Spleen (tissue), 11 donors: ENCODE data around the gene LRRC3. TPM values are rescaled to one million over a fixed set of nuclear protein-coding genes. Genes with fewer than 3 reads are reported as not detected.

Experiments
- DNase-seq: peaks from one replicate; pipeline ENCODE4 v3.0.0-alpha.2; 2020
- H3K27ac ChIP-seq, 8 donors: fragments of 200-600 bp; sonication (generic) in 7 of 8; 1 replicate in 4 of 8; 2 replicates in 4 of 8; pipeline versions ENCODE4 v1.5.0 to v1.8.0; 2016 to 2021; ENCODE audit warnings: inconsistent platforms in 4 of 8, mild to moderate bottlenecking in 4 of 8, moderate library complexity in 1 of 8
- H3K27me3 ChIP-seq, 7 donors: fragments of 200-600 bp; sonication (generic) in 6 of 7; replicated peaks in 1 of 7; 1 replicate in 4 of 7; 2 replicates in 3 of 7; pipeline versions ENCODE4 v1.5.0 to v1.8.0; 2016 to 2021; ENCODE audit warnings: inconsistent platforms in 3 of 7, mild to moderate bottlenecking in 1 of 7
- H3K36me3 ChIP-seq, 6 donors: fragments of 200-600 bp; sonication (generic) in 5 of 6; 1 replicate in 4 of 6; 2 replicates in 2 of 6; pipeline versions ENCODE4 v1.5.0 to v1.8.0; 2016 to 2021; ENCODE audit warnings: inconsistent platforms in 2 of 6
- H3K4me1 ChIP-seq, 6 donors: fragments of 200-600 bp; sonication (generic) in 5 of 6; 1 replicate in 3 of 6; 2 replicates in 3 of 6; pipeline versions ENCODE4 v1.5.0 to v1.8.0; 2016 to 2021; ENCODE audit warnings: inconsistent platforms in 3 of 6
- H3K4me3 ChIP-seq, 8 donors: fragments of 200-600 bp; sonication (generic) in 7 of 8; 1 replicate in 4 of 8; 2 replicates in 4 of 8; pipeline versions ENCODE4 v1.5.0 to v1.8.0; 2016 to 2021; ENCODE audit warnings: inconsistent platforms in 4 of 8, mild to moderate bottlenecking in 4 of 8, moderate library complexity in 2 of 8
- H3K9me3 ChIP-seq, 8 donors: fragments of 200-600 bp; sonication (generic) in 7 of 8; 1 replicate in 4 of 8; 2 replicates in 4 of 8; pipeline versions ENCODE4 v1.5.0 to v1.8.0; 2016 to 2021; ENCODE audit warnings: inconsistent platforms in 4 of 8
- CTCF ChIP-seq, 11 experiments: fragments of 200-600 bp in 7 of 11; fragments of 450-650 bp in 4 of 11; sonication (generic) in 4 of 11; IDR thresholded peaks in 8 of 11; conservative IDR thresholded peaks in 3 of 11; 1 replicate in 7 of 11; 2 replicates in 4 of 11; pipeline versions ENCODE4 v1.4.0 to v1.8.0; 2016 to 2021; ENCODE audit warnings: antibody characterized with exemption in 11 of 11, inconsistent platforms in 4 of 11, mild to moderate bottlenecking in 1 of 11
- POLR2A ChIP-seq, 3 donors: fragments of 450-650 bp; IDR thresholded peaks; one replicate each; pipeline ENCODE4 v1.5.1; 2017; ENCODE audit warnings: antibody characterized with exemption in 3 of 3, mild to moderate bottlenecking in 1 of 3
- POLR2AphosphoS5 ChIP-seq, 3 donors: sonication (generic); formaldehyde crosslinking; IDR thresholded peaks; one replicate each; pipeline ENCODE4 v1.5.1; 2017; ENCODE audit warnings: antibody characterized with exemption in 3 of 3
- WGBS, 5 donors: extraction: QIAGEN DNeasy Blood & Tissue Kit in 3 of 5; methylation state at CpG; one replicate each; pipeline versions ENCODE4 v1.1.5 to v1.1.7; 2013 to 2018; 5-methylcytosine and 5-hydroxymethylcytosine counted together
- intact Hi-C: fragments of 100-400 bp; cut with DNase I; formaldehyde crosslinking; loops from one replicate; pipeline ENCODE4 v1.15.0; 2023; ENCODE audit warnings: low total_unique reads
- polyA plus RNA-seq, 3 donors: library from polyadenylated mRNA; stranded (reverse); fragments of 200-250 nt; gene quantifications; one replicate each; pipeline ENCODE4 v1.2.1, GENCODE V29; 2013
- total RNA-seq, 7 donors: library from RNA; depleted of rRNA in 3 of 7; stranded (reverse); fragments of >200 nt in 3 of 7; fragmentation: NEBNext Ultra II Directional in 4 of 7; extraction: Animal tissue kit (Norgen Biotek cat#: 25700) in 4 of 7; gene quantifications; one replicate each; pipeline versions ENCODE4 v1.1.0 to v1.2.1, GENCODE V29; 2016 to 2021
- donor health status: healthy with polysubstance abuse.
- donor health status: DM: no; HTN: no; CAD: no; lungs with moderate emphysema.
- donor health status: DM: no; HTN: no; CAD: no.
- donor health status: Bipolar disorder and iron deficiency.
- donor health status: healthy.
- donor health status: DM: no; HTN: no; CAD: no.
- donor health status: DM: yes; HTN: yes; CAD: no.

LRRC3 gene
- total and polyA plus RNA-seq, 10 donors, result 0.24 to 4.9 (median 2.5) TPM

- H3K27me3 ChIP-seq, result peaks cover 0 to 30% (median 0%) of the 10 kb centered on the region in 7 donors
- WGBS, 5 donors, result 79 to 83% (median 81%) methylated on average over 37 to 44 of the region's 44 CpGs
- H3K9me3 ChIP-seq, result no peaks in the 10 kb centered on the region
- intact Hi-C loops, result no loop called here
- no peak for DNase-seq
- H3K4me3 ChIP-seq, result no peak overlapping the region
- H3K4me1 ChIP-seq, result peaks cover 0 to 42% (median 20%) of the 10 kb centered on the region in 6 donors
- H3K27ac ChIP-seq, result no peak overlapping the region
- H3K36me3 ChIP-seq, result no peaks in the 10 kb centered on the region
- no peak for TF ChIP-seq POLR2A (IDR thresholded peaks at IDR 0.05)
- TF ChIP-seq CTCF (IDR thresholded peaks at IDR 0.05 in 8 of 11, conservative IDR thresholded peaks at IDR 0.05 in 3 of 11), result no peak
- TF ChIP-seq POLR2AphosphoS5 (IDR thresholded peaks at IDR 0.05), result no peak
Observed at GRCh38 chr21:44506279-44507255, 51.3 kb downstream of the LRRC3 start.

- WGBS, 5 donors, result 87 to 93% (median 90%) methylated on average over 26 of the region's 26 CpGs
- no peak overlapping the region for H3K27ac ChIP-seq
- no peaks in the 10 kb centered on the region for H3K9me3 ChIP-seq
- intact Hi-C loops, result no loop called here
- H3K36me3 ChIP-seq, result no peaks in the 10 kb centered on the region
- TF ChIP-seq POLR2AphosphoS5 (IDR thresholded peaks at IDR 0.05) (no peak), POLR2A (IDR thresholded peaks at IDR 0.05) (no peak), CTCF (IDR thresholded peaks at IDR 0.05 in 8 of 11, conservative IDR thresholded peaks at IDR 0.05 in 3 of 11) (no peak)
- H3K4me1 ChIP-seq, result peaks cover 0 to 42% (median 20%) of the 10 kb centered on the region in 6 donors
- H3K4me3 ChIP-seq, result no peak overlapping the region
- no peak for DNase-seq
- H3K27me3 ChIP-seq, result peaks cover 0 to 30% (median 0%) of the 10 kb centered on the region in 7 donors
Observed at GRCh38 chr21:44507673-44508425, 52.5 kb downstream of the LRRC3 start.

- Histone ChIP-seq H3K9me3 (no peaks in the 10 kb centered on the region), H3K4me1 (peaks cover 0 to 42% (median 20%) of the 10 kb centered on the region in 6 donors), H3K27ac (no peak overlapping the region), H3K4me3 (no peak overlapping the region), H3K27me3 (peaks cover 0 to 30% (median 0%) of the 10 kb centered on the region in 7 donors), H3K36me3 (no peaks in the 10 kb centered on the region)
- TF ChIP-seq CTCF (IDR thresholded peaks at IDR 0.05 in 8 of 11, conservative IDR thresholded peaks at IDR 0.05 in 3 of 11), result no peak
- TF ChIP-seq POLR2A (IDR thresholded peaks at IDR 0.05), result no peak
- TF ChIP-seq POLR2AphosphoS5 (IDR thresholded peaks at IDR 0.05), result no peak
- intact Hi-C loops, result no loop called here
- DNase-seq, result no peak
- WGBS, 5 donors, result 73 to 97% (median 87%) methylated on average over 9 of the region's 9 CpGs
Observed at GRCh38 chr21:44508426-44508710, 53.1 kb downstream of the LRRC3 start.
